Subcutaneous adipose tissue (tissue), 4 donors: ENCODE measurements around the gene GLIS1. TPM values are rescaled to one million over a fixed set of nuclear protein-coding genes. Genes with fewer than 3 reads are reported as not detected.

Experiments
- CTCF ChIP-seq: fragments of 450-650 bp; IDR thresholded peaks from one replicate; pipeline ENCODE4 v1.5.1; 2016; ENCODE audit warnings: low read depth, mild to moderate bottlenecking, control low read depth, antibody characterized with exemption, moderate library complexity
- total RNA-seq, 4 donors: library from RNA; depleted of rRNA; stranded (reverse); fragments of >200 nt; gene quantifications; one replicate each; pipeline ENCODE4 v1.1.0, GENCODE V29; 2016

Gene GLIS1
- total RNA-seq, 4 donors from 2014 or later: 0.17 to 3.6 TPM; not detected in 2

- TF ChIP-seq CTCF: no peak
Measured at GRCh38 chr1:53484705-53485477, 254.1 kb downstream of the GLIS1 start.

- TF ChIP-seq CTCF: no peak
Measured at GRCh38 chr1:53483656-53484055, 255.3 kb downstream of the GLIS1 start.

- TF ChIP-seq CTCF: no peak
Measured at GRCh38 chr1:53483170-53483569, 255.8 kb downstream of the GLIS1 start.

- no peak for TF ChIP-seq CTCF
Measured at GRCh38 chr1:53482441-53483153, 256.4 kb downstream of the GLIS1 start.

- TF ChIP-seq CTCF: no peak
Measured at GRCh38 chr1:53481456-53481855, 257.5 kb downstream of the GLIS1 start.

GRCh38 chr1:53480678-53481077 lies 258.3 kb downstream of the GLIS1 start:
- TF ChIP-seq CTCF: no peak

- no peak for TF ChIP-seq CTCF
Measured at GRCh38 chr1:53478502-53478818, 260.5 kb downstream of the GLIS1 start.
